Measurements from ENCODE around the gene BHMT2.

GRCh38 chr5:79022771-79023170, 46.8 kb upstream of the BHMT2 start:
- TF ChIP-seq CTCF (IDR thresholded peaks at IDR 0.05; ENCODE audit: low read depth, low read length, poor library complexity, severe bottlenecking), result no peak
- no peak for TF ChIP-seq EZH2phosphoT487 (IDR thresholded peaks at IDR 0.05; ENCODE audit: borderline replicate concordance, low read length)
